IPS-NIHi11 (cell line): ENCODE data around the gene OR14K1.
"Not testable (repeated sequence)": the region's sequence is repeated elsewhere in the genome, so short reads cannot be mapped to it uniquely, and the experiment has no call there.

ENCODE experiments used
- DNase-seq: peaks from one replicate; pipeline ENCODE4 v3.0.0; 2012; ENCODE audit warnings: mixed read lengths, low spot score

OR14K1 gene, protein sequence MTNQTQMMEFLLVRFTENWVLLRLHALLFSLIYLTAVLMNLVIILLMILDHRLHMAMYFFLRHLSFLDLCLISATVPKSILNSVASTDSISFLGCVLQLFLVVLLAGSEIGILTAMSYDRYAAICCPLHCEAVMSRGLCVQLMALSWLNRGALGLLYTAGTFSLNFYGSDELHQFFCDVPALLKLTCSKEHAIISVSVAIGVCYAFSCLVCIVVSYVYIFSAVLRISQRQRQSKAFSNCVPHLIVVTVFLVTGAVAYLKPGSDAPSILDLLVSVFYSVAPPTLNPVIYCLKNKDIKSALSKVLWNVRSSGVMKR

DNA sequence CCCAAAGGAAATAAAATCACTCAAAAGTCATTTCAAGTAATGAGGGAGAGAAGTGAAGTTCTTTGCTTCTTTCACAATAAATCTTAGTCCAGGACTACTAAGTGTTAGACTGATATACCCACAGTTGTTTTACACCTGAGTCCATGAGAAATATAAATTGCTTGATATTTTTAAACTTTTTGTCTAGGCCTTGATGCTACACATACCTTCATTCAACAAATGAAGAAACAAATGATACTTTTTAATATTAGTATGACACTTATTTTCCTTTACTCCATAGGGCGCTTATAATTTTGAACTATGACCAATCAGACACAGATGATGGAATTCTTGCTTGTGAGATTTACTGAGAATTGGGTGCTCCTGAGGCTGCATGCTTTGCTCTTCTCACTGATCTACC lies at the start of gene OR14K1:
TSS of gene OR14K1 (plus strand) at position 301 of the 400 bp plus-strand sequence. CDS start at position 301, 0 bp downstream.
- DNase-seq, result no peak

DNA sequence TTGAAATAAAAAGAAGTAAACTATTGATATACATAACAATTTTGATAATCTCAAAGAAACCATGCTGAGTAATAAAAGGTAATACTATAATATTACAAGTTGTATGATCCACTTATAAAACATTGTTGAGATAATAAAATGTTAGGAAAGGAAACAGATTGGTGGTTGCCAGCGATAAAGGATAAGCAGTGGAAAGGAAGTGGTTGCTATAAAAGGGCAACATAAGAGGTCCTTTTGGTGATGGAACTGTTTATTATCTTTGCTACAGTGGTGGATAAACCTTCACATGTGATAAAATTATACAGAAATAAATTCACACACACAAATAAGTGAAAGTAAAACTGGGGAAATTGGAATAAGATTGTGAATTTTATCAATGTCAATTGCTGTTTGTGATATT lies 37.1 kb upstream of the OR14K1 start:
- no peak for DNase-seq

DNA sequence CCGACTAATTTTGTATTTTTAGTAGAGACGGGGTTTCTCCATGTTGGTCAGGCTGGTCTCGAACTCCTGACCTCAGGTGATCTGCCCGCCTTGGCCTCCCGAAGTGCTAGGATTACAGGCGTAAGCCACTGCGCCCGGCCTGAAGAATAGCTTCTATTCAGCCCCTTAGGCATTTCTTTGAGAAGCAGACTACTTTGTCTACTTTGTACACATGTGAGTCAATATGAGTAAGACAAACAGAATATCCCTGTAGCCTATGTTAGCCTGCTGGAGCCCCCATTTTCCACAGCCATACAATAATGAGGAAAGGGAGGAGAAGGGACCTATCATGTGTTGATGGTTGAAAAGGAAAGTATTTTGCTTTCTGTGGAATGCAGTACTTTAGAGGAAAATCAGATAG lies 27.7 kb upstream of the OR14K1 start:
- not testable (repeated sequence) for DNase-seq

DNA sequence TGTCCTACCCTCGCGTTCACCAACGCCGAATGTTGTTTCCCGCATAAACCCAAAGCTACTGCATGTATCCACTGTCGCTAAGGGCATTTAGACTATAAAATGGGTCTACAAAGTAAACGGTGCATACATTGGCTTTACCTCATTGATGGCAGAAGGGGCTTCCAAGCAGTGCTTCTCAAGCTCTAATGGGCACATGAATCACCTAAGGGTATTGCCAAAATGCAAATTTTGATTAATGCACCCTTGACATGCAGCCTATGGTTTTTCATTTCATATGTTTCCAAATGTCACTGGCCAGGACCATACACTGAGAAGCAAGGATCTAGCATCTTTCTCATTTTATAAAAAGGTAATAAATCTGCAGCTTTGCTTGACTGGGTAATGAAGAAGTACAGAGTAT lies 24.7 kb upstream of the OR14K1 start:
- no peak for DNase-seq

DNA sequence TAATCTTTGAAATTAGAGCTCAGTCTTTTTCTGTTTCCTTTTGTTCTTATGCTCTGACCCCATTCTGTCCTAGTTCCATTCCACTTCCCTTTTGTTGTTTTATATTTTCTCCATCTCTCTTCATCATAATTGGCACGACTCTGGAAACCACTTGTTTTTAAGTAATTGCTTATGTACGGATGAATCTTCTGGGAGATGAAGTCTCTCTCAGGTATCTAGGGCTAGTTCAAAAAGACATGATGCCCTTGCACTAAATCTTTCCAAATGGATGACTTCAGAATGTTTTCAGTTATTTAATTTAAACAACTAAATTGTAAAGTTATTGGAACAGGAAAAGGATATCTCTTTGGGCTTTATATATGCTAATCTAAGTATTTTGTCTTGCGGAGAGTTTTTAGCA lies 21.9 kb upstream of the OR14K1 start, which contains the start of gene OR6F1:
TSS of gene OR6F1 (minus strand) at position 101 of the 400 bp plus-strand sequence. CDS start 3,891 bp downstream, outside the sequence.
- no peak for DNase-seq

DNA sequence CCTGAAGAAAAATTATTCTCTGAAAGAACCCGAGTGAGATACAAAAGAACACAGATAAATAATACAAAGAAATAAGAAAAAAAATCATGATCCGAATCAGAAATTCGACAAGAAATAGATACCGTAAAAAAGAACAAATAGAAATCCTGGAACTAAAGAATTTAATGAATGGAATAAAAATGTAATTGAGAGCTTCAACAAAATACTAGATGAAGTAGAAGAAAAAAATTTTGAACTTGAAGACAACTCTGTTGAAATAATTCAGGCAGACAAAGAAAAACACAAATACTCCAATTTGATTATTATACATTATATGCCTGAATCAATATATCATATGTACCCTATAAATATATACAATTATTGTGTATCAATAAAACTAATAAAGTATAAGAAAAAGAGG lies 17.2 kb upstream of the OR14K1 start:
- DNase-seq, result no peak

DNA sequence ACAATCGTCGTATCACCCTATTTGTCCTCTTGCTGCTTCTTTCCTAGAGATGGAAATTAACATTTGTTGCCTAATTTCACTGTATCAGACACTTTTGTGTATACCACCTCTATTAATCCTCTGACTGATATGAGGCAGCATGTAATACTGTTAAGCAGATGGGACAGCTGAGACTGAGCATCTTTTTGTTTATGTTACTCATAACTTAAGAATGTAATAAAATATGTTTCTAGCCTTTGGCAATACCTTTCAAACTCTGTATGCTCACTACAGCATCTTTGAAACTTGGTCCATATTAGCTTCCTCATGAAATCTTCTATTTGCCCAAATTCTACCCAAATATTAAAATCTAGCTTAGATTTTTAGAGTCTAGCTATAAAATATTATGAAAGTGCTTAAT lies 2.3 kb downstream of the OR14K1 start:
- no peak for DNase-seq

DNA sequence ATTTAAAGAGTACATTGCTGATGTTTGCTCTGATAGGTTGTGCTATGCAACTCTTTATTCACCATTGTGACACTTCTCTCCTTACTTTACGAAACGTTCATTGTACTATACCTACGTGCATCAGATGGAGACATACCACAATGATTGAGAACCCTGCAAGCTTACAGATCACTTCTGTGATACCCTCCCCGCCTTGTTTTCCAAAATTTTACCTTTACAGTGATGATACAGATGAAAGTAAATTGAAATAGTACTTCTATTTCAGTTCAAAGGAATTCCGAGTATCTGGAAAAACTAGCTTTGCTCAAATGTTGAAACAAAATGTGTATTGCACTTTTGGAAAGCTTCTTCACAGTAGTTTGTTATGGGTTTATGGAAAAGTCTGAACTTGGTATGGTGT lies 3.3 kb downstream of the OR14K1 start:
- DNase-seq, result no peak

DNA sequence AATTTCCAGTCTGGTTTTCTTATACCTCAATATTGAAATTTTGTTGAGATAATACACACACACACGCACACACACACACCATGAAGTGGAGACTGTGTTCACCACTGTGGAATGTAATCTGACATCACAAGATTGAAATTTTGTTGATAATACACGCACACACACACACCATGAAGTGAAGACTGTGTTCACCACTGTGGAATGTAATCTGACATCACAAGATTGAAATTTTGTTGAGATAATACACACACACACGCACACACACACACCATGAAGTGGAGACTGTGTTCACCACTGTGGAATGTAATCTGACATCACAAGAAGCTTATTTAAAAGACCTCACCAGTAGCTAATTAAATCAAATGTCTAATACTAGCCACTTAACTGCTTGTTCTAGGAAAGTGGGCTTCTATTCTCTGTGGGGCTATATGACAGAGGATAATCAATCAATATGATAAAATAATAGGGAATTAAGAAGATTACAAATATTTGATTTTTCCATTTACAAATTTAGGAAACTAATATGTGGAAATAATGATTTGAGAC lies 3.9 kb downstream of the OR14K1 start:
- DNase-seq, result not testable (repeated sequence)

DNA sequence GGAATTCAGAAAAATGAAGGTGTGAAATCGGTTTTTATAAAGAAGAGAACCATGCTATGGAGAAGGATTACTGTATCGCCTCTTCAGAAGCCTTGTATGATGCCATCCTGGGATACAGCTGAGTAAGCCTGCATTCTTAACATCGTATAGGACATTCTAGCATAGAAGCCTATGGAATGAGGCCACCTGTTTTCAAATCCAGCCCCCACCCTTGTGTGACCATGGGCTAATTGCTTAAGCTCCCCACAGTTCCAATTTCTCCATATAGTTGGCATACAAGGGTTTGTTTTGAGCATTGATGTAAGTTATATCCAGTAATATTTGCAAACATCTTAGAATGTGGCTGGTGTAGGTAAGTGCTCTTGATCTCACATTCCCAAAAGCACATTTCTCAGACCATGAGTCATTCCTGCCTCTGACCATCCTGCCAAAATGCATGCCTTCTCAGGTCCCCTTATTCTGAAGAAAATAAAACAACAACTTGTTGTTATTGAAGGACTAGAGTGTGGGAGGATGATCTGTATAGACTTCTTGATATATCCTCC lies 8.0 kb downstream of the OR14K1 start:
- DNase-seq, result no peak

DNA sequence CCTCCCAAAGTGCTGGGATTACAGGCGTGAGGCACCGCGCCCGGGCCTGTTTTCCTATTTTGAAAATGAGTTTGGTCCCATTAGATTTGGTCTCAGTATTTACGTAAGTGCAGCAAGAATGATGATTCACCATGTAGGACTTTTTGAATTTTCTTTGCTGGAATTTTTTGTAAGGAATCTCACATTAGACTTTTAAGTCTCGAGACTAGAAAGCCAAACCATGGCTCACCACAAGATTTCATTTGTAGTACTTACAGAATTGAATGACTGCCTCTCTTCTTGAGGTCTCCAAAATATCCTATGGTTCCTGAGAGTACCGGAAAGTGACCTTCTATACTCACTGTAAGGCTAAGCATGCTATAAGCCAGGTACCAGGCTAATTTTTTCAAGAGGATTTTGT lies 9.2 kb downstream of the OR14K1 start:
- DNase-seq, result no peak

DNA sequence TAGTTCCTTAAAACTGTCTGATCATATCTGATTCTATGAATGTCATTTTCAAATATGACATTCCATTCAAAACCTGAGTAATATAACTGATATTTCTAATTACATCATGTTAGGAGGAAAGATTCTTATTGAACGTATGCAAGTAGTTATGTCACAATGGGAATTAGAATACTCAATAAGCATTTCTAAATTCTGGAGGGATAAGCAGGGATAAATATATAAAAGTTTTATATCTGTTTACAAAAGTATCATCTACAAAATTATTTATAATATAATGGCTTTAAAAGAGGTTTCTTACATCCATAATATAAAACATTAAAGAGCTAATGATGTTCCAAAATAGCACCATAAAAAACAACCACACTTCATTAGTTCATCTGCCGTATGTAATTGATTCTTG lies 9.6 kb downstream of the OR14K1 start, which contains the start of gene OR14A2:
TSS of gene OR14A2 (minus strand) at position 101 of the 400 bp plus-strand sequence.
- no peak for DNase-seq

DNA sequence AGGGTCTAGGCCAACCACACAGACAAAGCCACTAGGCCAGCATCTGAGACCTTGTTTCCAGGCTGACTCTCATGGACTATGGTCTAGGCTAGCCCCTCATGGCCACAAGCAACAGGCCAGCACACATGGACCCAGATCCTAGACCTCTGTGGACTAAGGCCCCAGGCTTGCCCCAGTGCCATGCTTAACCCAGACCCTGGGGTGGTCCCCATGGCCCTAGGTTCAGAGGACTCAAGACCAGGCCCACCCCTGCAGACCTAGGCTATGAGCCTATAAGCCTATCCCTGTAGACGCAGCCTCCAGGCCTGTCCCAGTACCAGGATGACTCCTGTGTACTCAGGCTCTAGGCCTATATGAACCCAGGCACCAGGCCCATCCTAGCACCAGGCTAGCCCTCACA lies 11.5 kb downstream of the OR14K1 start:
- DNase-seq, result no peak

DNA sequence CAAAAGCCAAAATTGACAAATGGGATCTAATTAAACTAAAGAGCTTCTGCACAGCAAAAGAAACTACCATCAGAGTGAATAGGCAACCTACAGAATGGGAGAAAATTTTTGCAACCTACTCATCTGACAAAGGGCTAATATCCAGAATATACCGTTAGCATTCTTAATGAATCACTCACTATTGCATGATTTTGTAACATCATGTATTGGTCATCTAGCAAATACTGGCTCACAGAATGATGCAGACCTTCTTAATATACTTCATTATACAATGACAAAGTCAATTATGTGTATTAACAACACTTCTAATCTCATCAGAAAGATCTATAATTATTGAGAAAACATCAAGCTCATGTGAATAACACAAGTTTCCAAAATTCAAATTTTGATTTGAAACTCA lies 15.9 kb downstream of the OR14K1 start:
- not testable (repeated sequence) for DNase-seq

DNA sequence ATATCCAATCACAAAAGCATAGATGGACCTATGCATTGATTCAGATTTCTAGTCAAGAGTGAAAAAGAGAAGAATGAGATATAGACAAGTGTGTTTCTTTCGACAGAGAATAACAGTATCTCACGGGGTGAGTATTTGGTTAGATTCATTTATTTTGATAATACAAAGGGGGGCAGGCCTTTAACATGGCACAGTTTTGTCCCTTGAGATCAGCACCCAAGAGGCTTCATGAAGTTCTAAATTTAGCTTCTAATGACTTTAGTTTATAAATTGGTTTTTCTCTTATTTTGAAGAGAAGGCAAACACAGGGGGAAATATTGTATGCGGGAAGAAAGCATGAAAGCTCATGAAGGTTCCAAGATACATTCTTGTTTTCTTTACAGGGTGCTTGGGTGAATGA lies 22.0 kb downstream of the OR14K1 start, which contains the start of gene OR1C1:
TSS of gene OR1C1 (minus strand) at position 101 of the 400 bp plus-strand sequence. CDS start 2,150 bp downstream, outside the sequence.
- DNase-seq, result no peak

DNA sequence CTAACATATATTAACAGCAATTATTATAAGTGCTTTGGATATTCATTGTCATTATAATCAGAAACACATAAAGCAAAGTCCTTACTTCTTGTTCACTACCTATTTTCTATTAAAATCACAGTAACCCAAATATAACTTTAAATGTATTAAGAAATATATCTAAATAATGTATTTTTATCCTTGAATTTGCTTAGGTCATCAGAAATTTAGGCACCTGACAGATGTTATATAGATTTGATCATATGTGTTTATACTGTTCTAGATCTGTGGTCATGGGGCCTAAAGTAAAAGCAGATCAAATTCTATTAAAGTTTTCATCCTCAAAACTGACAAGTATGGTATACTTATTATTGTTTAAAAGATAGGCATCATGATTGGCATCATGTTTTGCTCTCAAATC lies 31.2 kb downstream of the OR14K1 start:
- no peak for DNase-seq
